ENCODE data around the gene IQSEC3. TPM values are rescaled to one million over a fixed set of nuclear protein-coding genes. Genes with fewer than 3 reads are reported as not detected.
A peak's percentile ranks its signal among the peaks of the same experiment; 100 is the strongest.

Gene IQSEC3
- total RNA-seq, 2 donors from 2014 or later: 0.78 to 1.6 TPM

GRCh38 chr12:108594-108993 is 42.0 kb downstream of the IQSEC3 start:
- peaks cover 0 to 5% of the 10 kb centered on the region in 2 donors for H3K27me3 ChIP-seq
- intact Hi-C loops (cut with DNase I): no loop called here
- no peak for ATAC-seq
- no peak for TF ChIP-seq POLR2A (IDR thresholded peaks at IDR 0.05)
- no peak for TF ChIP-seq CTCF (IDR thresholded peaks at IDR 0.05)
- H3K36me3 ChIP-seq (replicated peaks in 1 of 2; ENCODE audit: insufficient read depth in 1 of 2, low read depth in 2 of 2): no peaks in the 10 kb centered on the region
- no peaks in the 10 kb centered on the region for H3K9me3 ChIP-seq
- peak; percentile 27 to 54 (median 36) for DNase-seq
- no peaks in the 10 kb centered on the region for H3K4me1 ChIP-seq
- H3K4me3 ChIP-seq: no peak overlapping the region
- 43 to 45% methylated on average over 8 to 9 of the region's 9 CpGs for WGBS, 2 donors
- H3K27ac ChIP-seq: no peak overlapping the region

GRCh38 chr12:109446-109845 is 42.9 kb downstream of the IQSEC3 start:
- WGBS, 2 donors: 51 to 53% methylated on average over 6 of the region's 6 CpGs
- intact Hi-C loops (cut with DNase I): no loop called here

GRCh38 chr12:109872-110271 is 43.3 kb downstream of the IQSEC3 start:
- H3K4me1 ChIP-seq: no peaks in the 10 kb centered on the region
- H3K9me3 ChIP-seq: no peaks in the 10 kb centered on the region
- H3K27ac ChIP-seq: no peak overlapping the region
- TF ChIP-seq POLR2A (IDR thresholded peaks at IDR 0.05): no peak
- no peak for TF ChIP-seq CTCF (IDR thresholded peaks at IDR 0.05)
- H3K36me3 ChIP-seq (replicated peaks in 1 of 2; ENCODE audit: insufficient read depth in 1 of 2, low read depth in 2 of 2): no peaks in the 10 kb centered on the region
- DNase-seq: no peak
- H3K27me3 ChIP-seq: peaks cover 0 to 5% of the 10 kb centered on the region in 2 donors
- intact Hi-C loops (cut with DNase I): no loop called here
- H3K4me3 ChIP-seq: no peak overlapping the region
- ATAC-seq: no peak
- 34 to 46% methylated on average over 3 of the region's 3 CpGs for WGBS, 2 donors

More at GRCh38 chr12:109446-109845, 42.9 kb downstream of the IQSEC3 start:
- no peaks in the 10 kb centered on the region for H3K4me1 ChIP-seq
- H3K27me3 ChIP-seq: peaks cover 0 to 5% of the 10 kb centered on the region in 2 donors
- DNase-seq (no peak), ATAC-seq (no peak)
- TF ChIP-seq POLR2A (IDR thresholded peaks at IDR 0.05) (no peak), CTCF (IDR thresholded peaks at IDR 0.05) (no peak)
- no peaks in the 10 kb centered on the region for H3K9me3 ChIP-seq
- no peaks in the 10 kb centered on the region for H3K36me3 ChIP-seq (replicated peaks in 1 of 2; ENCODE audit: insufficient read depth in 1 of 2, low read depth in 2 of 2)
- no peak overlapping the region for H3K27ac ChIP-seq
- H3K4me3 ChIP-seq: no peak overlapping the region

GRCh38 chr12:111699-112493 is 45.3 kb downstream of the IQSEC3 start:
- WGBS, 2 donors: 52 to 73% methylated on average over 9 to 11 of the region's 11 CpGs
- H3K36me3 ChIP-seq (replicated peaks in 1 of 2; ENCODE audit: insufficient read depth in 1 of 2, low read depth in 2 of 2): no peaks in the 10 kb centered on the region
- no peak overlapping the region for H3K4me3 ChIP-seq
- DNase-seq: peak in 1 of 4 donors; percentile 24
- no peaks in the 10 kb centered on the region for H3K4me1 ChIP-seq
- intact Hi-C loops (cut with DNase I): no loop called here
- TF ChIP-seq CTCF (IDR thresholded peaks at IDR 0.05) (no peak), POLR2A (IDR thresholded peaks at IDR 0.05) (no peak)
- H3K9me3 ChIP-seq: no peaks in the 10 kb centered on the region
- no peaks in the 10 kb centered on the region for H3K27me3 ChIP-seq
- no peak overlapping the region for H3K27ac ChIP-seq
- no peak for ATAC-seq

- DNase-seq (no peak), ATAC-seq (no peak)
- WGBS, 2 donors: 56 to 60% methylated on average over 4 of the region's 4 CpGs
- intact Hi-C loops (cut with DNase I): no loop called here
- Histone ChIP-seq H3K27me3 (no peaks in the 10 kb centered on the region), H3K4me3 (no peak overlapping the region), H3K4me1 (no peaks in the 10 kb centered on the region), H3K9me3 (no peaks in the 10 kb centered on the region), H3K36me3 (replicated peaks in 1 of 2; ENCODE audit: insufficient read depth in 1 of 2, low read depth in 2 of 2) (no peaks in the 10 kb centered on the region), H3K27ac (no peak overlapping the region)
- TF ChIP-seq POLR2A (IDR thresholded peaks at IDR 0.05) (no peak), CTCF (IDR thresholded peaks at IDR 0.05) (no peak)
Observed at GRCh38 chr12:113347-113746, 46.8 kb downstream of the IQSEC3 start.

Measured in body of pancreas (tissue), 4 donors.